ENCODE results near the gene VGF.

Gene VGF

GRCh38 chr7:101169110-101169837 lies 3.9 kb upstream of the VGF start:
- no peak for TF ChIP-seq CTCF (conservative IDR thresholded peaks at IDR 0.05; ENCODE audit: low read length)
- no peak for DNase-seq (ENCODE audit: low read depth)
- H3K4me3 ChIP-seq (ENCODE audit: low read length), result peak overlapping the region; percentile 27

GRCh38 chr7:101168412-101169049 lies 3.2 kb upstream of the VGF start:
- no peak for TF ChIP-seq CTCF (conservative IDR thresholded peaks at IDR 0.05; ENCODE audit: low read length)
- DNase-seq (ENCODE audit: low read depth), result no peak
- H3K4me3 ChIP-seq (ENCODE audit: low read length), result no peak overlapping the region

GRCh38 chr7:101167645-101168411 lies 2.5 kb upstream of the VGF start:
- H3K4me3 ChIP-seq (ENCODE audit: low read length), result no peak overlapping the region
- DNase-seq (ENCODE audit: low read depth), result no peak
- TF ChIP-seq CTCF (conservative IDR thresholded peaks at IDR 0.05; ENCODE audit: low read length), result no peak

GRCh38 chr7:101166909-101167644 lies 1.7 kb upstream of the VGF start:
- no peak overlapping the region for H3K4me3 ChIP-seq (ENCODE audit: low read length)
- no peak for TF ChIP-seq CTCF (conservative IDR thresholded peaks at IDR 0.05; ENCODE audit: low read length)
- DNase-seq (ENCODE audit: low read depth), result no peak

- no peak overlapping the region for H3K4me3 ChIP-seq (ENCODE audit: low read length)
- DNase-seq (ENCODE audit: low read depth), result no peak
- no peak for TF ChIP-seq CTCF (conservative IDR thresholded peaks at IDR 0.05; ENCODE audit: low read length)
Observed at GRCh38 chr7:101166648-101166908, 1.2 kb upstream of the VGF start.

- DNase-seq (ENCODE audit: low read depth), result no peak
- peak overlapping the region; percentile 40 for H3K4me3 ChIP-seq (ENCODE audit: low read length)
Observed at GRCh38 chr7:101165958-101166647, 734 bp upstream of the VGF start.

More at GRCh38 chr7:101165958-101166647, 734 bp upstream of the VGF start:
- TF ChIP-seq CTCF (conservative IDR thresholded peaks at IDR 0.05; ENCODE audit: low read length), result no peak
